Type B pancreatic cell (in vitro differentiated cells): Measurements from ENCODE around the gene ARFRP1. TPM values are rescaled to one million over a fixed set of nuclear protein-coding genes. Genes with fewer than 3 reads are reported as not detected.
A peak's percentile ranks its signal among the peaks of the same experiment; 100 is the strongest.
"Not testable (repeated sequence)": the region's sequence is repeated elsewhere in the genome, so short reads cannot be mapped to it uniquely, and the experiment has no call there.

Experiments used
- DNase-seq: peaks from one replicate; pipeline ENCODE4 v3.0.0; 2021; ENCODE audit warnings: mixed read lengths; ENCODE audit not compliant: unreplicated experiment; ENCODE audit errors: extremely low spot score
- H3K27ac Mint-ChIP-seq: 2 replicates; pipeline ENCODE4 v1.8.0; 2021; ENCODE audit warnings: mild to moderate bottlenecking, mixed read lengths
- H3K27me3 Mint-ChIP-seq: 2 replicates; pipeline ENCODE4 v1.8.0; 2021; ENCODE audit warnings: mixed read lengths
- H3K36me3 Mint-ChIP-seq: 2 replicates; pipeline ENCODE4 v1.8.0; 2021; ENCODE audit warnings: mixed read lengths
- H3K4me1 Mint-ChIP-seq: one replicate; pipeline ENCODE4 v1.8.0; 2021; ENCODE audit warnings: mixed read lengths; ENCODE audit not compliant: unreplicated experiment
- H3K4me3 Mint-ChIP-seq: 2 replicates; pipeline ENCODE4 v1.8.0; 2021; ENCODE audit warnings: mild to moderate bottlenecking, mixed read lengths
- H3K9me3 Mint-ChIP-seq: 2 replicates; pipeline ENCODE4 v1.8.0; 2021; ENCODE audit warnings: mixed read lengths
- total RNA-seq: library from RNA; stranded (reverse); gene quantifications from 2 replicates; pipeline ENCODE4 v1.2.1, GENCODE V29; 2021; ENCODE audit warnings: low replicate concordance
- TF ChIP-seq, protein P1 (sequence below): fragments of 200-600 bp; sonication (generic); conservative IDR thresholded peaks from 2 replicates; pipeline ENCODE4 v1.5.0; 2021; ENCODE audit warnings: antibody characterized with exemption, mild to moderate bottlenecking

ARFRP1 gene
- total RNA-seq, 1 donor from 2014 or later: 45.0 TPM

- Mint-ChIP-seq H3K27ac (no peak overlapping the region), H3K9me3 (no peaks in the 10 kb centered on the region), H3K4me3 (peak overlapping the region; percentile 90), H3K27me3 (no peaks in the 10 kb centered on the region), H3K4me1 (peaks cover 7% of the 10 kb centered on the region), H3K36me3 (no peaks in the 10 kb centered on the region)
- DNase-seq: no peak
- TF ChIP-seq, protein P1, sequence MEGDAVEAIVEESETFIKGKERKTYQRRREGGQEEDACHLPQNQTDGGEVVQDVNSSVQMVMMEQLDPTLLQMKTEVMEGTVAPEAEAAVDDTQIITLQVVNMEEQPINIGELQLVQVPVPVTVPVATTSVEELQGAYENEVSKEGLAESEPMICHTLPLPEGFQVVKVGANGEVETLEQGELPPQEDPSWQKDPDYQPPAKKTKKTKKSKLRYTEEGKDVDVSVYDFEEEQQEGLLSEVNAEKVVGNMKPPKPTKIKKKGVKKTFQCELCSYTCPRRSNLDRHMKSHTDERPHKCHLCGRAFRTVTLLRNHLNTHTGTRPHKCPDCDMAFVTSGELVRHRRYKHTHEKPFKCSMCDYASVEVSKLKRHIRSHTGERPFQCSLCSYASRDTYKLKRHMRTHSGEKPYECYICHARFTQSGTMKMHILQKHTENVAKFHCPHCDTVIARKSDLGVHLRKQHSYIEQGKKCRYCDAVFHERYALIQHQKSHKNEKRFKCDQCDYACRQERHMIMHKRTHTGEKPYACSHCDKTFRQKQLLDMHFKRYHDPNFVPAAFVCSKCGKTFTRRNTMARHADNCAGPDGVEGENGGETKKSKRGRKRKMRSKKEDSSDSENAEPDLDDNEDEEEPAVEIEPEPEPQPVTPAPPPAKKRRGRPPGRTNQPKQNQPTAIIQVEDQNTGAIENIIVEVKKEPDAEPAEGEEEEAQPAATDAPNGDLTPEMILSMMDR: no peak
Measured at GRCh38 chr20:63652192-63652980, 55.4 kb downstream of the ARFRP1 start.

- H3K27ac Mint-ChIP-seq: peak overlapping the region; percentile 63
- peaks cover 7% of the 10 kb centered on the region for H3K4me1 Mint-ChIP-seq
- no peaks in the 10 kb centered on the region for H3K36me3 Mint-ChIP-seq
- H3K4me3 Mint-ChIP-seq: peak overlapping the region; percentile 90
- H3K9me3 Mint-ChIP-seq: no peaks in the 10 kb centered on the region
- TF ChIP-seq, protein P1: no peak
- H3K27me3 Mint-ChIP-seq: no peaks in the 10 kb centered on the region
- DNase-seq: no peak
Measured at GRCh38 chr20:63651942-63652191, 55.9 kb downstream of the ARFRP1 start.

DNA sequence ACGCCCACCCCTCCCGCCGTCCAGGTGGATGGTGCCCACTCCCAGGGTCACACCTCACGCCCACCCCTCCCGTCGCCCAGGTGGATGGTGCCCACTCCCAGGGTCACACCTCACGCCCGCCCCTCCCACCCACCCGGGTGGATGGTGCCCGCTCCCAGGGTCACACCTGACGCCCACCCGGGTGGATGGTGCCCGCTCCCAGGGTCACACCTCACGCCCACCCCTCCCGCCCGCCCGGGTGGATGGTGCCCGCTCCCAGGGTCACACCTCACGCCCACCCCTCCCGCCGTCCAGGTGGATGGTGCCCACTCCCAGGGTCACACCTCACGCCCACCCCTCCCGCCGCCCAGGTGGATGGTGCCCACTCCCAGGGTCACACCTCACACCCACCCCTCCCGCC lies 57.3 kb downstream of the ARFRP1 start:
- not testable (repeated sequence) for H3K27ac Mint-ChIP-seq, H3K4me1 Mint-ChIP-seq, DNase-seq, H3K27me3 Mint-ChIP-seq, H3K4me3 Mint-ChIP-seq, H3K36me3 Mint-ChIP-seq, H3K9me3 Mint-ChIP-seq

DNA sequence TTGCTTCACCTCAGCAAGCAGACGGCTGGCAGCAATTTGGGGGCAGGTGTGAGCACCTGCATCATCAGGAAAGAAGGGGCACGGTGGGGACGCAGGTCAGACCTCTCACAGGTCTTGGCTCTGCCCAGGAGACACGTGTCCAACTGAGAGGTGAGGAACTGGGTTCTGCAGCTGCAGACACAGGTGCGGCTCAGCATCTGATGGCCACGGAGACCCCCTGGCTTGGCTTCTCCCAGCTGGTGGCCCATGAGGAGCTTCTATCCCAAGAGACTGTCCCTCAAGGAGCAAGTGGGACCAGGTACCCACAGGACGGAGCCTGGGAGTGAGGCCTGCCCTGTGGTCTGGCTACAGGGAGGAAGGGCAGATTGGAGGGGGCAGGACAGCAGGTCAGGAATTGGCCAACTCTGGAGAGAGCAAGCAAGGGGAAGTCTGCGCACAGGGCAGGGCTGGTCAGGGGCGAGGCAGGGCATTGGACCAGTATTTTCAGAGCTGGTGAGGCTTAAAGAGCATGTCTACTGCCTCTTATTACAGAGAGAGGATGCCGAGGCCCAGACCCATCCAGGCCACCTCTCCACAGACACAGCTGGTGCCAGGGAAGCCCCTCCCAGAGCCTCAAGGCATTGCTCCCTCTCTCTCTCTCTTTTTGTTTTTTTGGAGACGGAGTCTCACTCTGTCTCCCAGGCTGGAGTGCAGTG lies 58.7 kb downstream of the ARFRP1 start:
- no peaks in the 10 kb centered on the region for H3K27me3 Mint-ChIP-seq
- H3K9me3 Mint-ChIP-seq: no peaks in the 10 kb centered on the region
- TF ChIP-seq, protein P1: no peak
- DNase-seq: no peak
- H3K27ac Mint-ChIP-seq: no peak overlapping the region
- H3K4me1 Mint-ChIP-seq: peaks cover 3% of the 10 kb centered on the region
- H3K4me3 Mint-ChIP-seq: peak overlapping the region; percentile 58
- H3K36me3 Mint-ChIP-seq: no peaks in the 10 kb centered on the region

Other genes with a start within 250 kb of the ARFRP1 start
- gene KCNQ2, start 235.3 kb downstream of the ARFRP1 start, total RNA-seq: 4.4 and 47.3 TPM in 2 replicates
- gene EEF1A2, start 208.9 kb downstream of the ARFRP1 start, total RNA-seq: 20.5 and 30.2 TPM in 2 replicates
- gene PPDPF, start 187.2 kb downstream of the ARFRP1 start, total RNA-seq: 280 and 422 TPM in 2 replicates
- gene PTK6, start 170.6 kb downstream of the ARFRP1 start, total RNA-seq: 0.12 and 0.21 TPM in 2 replicates
- gene SRMS, start 160.2 kb downstream of the ARFRP1 start, total RNA-seq: not detected in 2 replicates
- gene FNDC11, start 153.8 kb downstream of the ARFRP1 start, total RNA-seq: 0.52 and 1.4 TPM in 2 replicates
- 24.2 and 43.1 TPM in 2 replicates for gene HELZ2, start 133.7 kb downstream of the ARFRP1 start, total RNA-seq
- 11.9 and 13.9 TPM in 2 replicates for gene GMEB2, start 80.9 kb downstream of the ARFRP1 start, total RNA-seq
- 38.9 and 40.8 TPM in 2 replicates for gene STMN3, start 54.6 kb downstream of the ARFRP1 start, total RNA-seq
- 20.7 and 39.2 TPM in 2 replicates for gene RTEL1, start 49.7 kb downstream of the ARFRP1 start, total RNA-seq
- not detected in 2 replicates for gene TNFRSF6B, start 11.3 kb downstream of the ARFRP1 start, total RNA-seq
- 28.7 and 32.8 TPM in 2 replicates for gene ZGPAT, start 63 bp upstream of the ARFRP1 start, total RNA-seq
- 6.3 and 11.3 TPM in 2 replicates for gene LIME1, start 28.7 kb upstream of the ARFRP1 start, total RNA-seq
- gene SLC2A4RG, start 31.8 kb upstream of the ARFRP1 start, total RNA-seq: 52.6 and 75.6 TPM in 2 replicates
- 9.8 and 13.6 TPM in 2 replicates for gene ZBTB46, start 123.3 kb upstream of the ARFRP1 start, total RNA-seq
- gene ABHD16B, start 153.5 kb upstream of the ARFRP1 start, total RNA-seq: not detected in 2 replicates
- 76.5 and 96.3 TPM in 2 replicates for gene TPD52L2, start 157.3 kb upstream of the ARFRP1 start, total RNA-seq
- 44.1 and 51.9 TPM in 2 replicates for gene DNAJC5, start 187.2 kb upstream of the ARFRP1 start, total RNA-seq
- gene UCKL1, start 248.4 kb upstream of the ARFRP1 start, total RNA-seq: 44.1 and 49.7 TPM in 2 replicates